GM12874 (cell line): ENCODE data around the gene RBMS1.

Experiments
- CTCF ChIP-seq: IDR thresholded peaks from 2 replicates; pipeline ENCODE4 v1.5.1; 2011; ENCODE audit warnings: low read depth, mild to moderate bottlenecking, control low read depth, low read length, moderate library complexity; ENCODE audit not compliant: insufficient read depth

Gene RBMS1

GRCh38 chr2:160380611-160381010, 113.0 kb downstream of the RBMS1 start:
- TF ChIP-seq CTCF = no peak

GRCh38 chr2:160380000-160380570, 113.5 kb downstream of the RBMS1 start:
- no peak for TF ChIP-seq CTCF

GRCh38 chr2:160379399-160379798, 114.2 kb downstream of the RBMS1 start:
- TF ChIP-seq CTCF = no peak

GRCh38 chr2:160377204-160377995, 116.2 kb downstream of the RBMS1 start:
- no peak for TF ChIP-seq CTCF

GRCh38 chr2:160376576-160376975, 117.0 kb downstream of the RBMS1 start:
- TF ChIP-seq CTCF = no peak

GRCh38 chr2:160375802-160376469, 117.7 kb downstream of the RBMS1 start:
- TF ChIP-seq CTCF = no peak

GRCh38 chr2:160375037-160375436, 118.6 kb downstream of the RBMS1 start:
- no peak for TF ChIP-seq CTCF
